ENCODE data around the gene RGL1. TPM values are rescaled to one million over a fixed set of nuclear protein-coding genes. Genes with fewer than 3 reads are reported as not detected.

RGL1 gene
- total and polyA plus RNA-seq, 3 donors from 2014 or later, result 34.3 to 58.2 (median 41.5) TPM

DNA sequence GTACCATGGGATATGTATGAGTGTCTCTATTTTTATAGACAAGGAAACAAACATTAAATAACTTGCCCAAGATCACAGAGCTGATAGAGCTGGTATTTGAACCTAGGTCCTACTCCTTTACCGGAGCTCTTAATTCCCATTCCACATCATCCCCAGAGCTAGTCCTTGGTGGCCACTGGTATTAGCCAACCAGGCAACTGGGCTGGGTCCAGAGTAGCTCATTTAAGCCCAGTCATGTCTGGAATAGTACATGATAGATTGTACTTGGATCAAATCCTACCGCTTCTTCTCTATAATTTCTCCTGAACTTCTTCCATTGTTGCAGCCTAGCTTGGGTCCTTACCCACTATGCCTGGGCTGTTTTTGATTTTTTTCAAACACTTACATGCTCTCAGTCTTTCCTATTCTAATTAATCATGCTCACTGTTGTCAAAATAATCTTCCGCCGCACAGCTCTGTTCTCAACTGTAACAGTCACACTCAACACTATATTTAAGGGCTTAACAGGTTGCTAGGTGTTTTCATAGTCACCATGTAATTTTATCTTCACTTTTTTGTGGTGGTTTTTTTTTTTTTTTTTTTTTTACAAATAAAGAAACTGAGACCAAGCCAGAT, 152.4 kb downstream of the RGL1 start:
- Histone ChIP-seq H3K36me3 (ENCODE audit: low read depth, missing control alignments) (no peaks in the 10 kb centered on the region), H3K27ac (peak overlapping the region in 1 of 2 donors; percentile 83), H3K4me3 (no peak overlapping the region), H3K9me3 (no peaks in the 10 kb centered on the region), H3K4me1 (peaks cover 15% of the 10 kb centered on the region), H3K27me3 (no peaks in the 10 kb centered on the region)
- DNase-seq, result no peak
- no peak for TF ChIP-seq POLR2A (IDR thresholded peaks at IDR 0.05)
- TF ChIP-seq, protein P1, sequence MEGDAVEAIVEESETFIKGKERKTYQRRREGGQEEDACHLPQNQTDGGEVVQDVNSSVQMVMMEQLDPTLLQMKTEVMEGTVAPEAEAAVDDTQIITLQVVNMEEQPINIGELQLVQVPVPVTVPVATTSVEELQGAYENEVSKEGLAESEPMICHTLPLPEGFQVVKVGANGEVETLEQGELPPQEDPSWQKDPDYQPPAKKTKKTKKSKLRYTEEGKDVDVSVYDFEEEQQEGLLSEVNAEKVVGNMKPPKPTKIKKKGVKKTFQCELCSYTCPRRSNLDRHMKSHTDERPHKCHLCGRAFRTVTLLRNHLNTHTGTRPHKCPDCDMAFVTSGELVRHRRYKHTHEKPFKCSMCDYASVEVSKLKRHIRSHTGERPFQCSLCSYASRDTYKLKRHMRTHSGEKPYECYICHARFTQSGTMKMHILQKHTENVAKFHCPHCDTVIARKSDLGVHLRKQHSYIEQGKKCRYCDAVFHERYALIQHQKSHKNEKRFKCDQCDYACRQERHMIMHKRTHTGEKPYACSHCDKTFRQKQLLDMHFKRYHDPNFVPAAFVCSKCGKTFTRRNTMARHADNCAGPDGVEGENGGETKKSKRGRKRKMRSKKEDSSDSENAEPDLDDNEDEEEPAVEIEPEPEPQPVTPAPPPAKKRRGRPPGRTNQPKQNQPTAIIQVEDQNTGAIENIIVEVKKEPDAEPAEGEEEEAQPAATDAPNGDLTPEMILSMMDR (IDR thresholded peaks at IDR 0.05), result no peak
- 95 to 97% methylated on average over 4 of the region's 4 CpGs for WGBS, 2 donors
- intact Hi-C loops (cut with DNase I; ENCODE audit: low total_unique reads), result no loop called here

DNA sequence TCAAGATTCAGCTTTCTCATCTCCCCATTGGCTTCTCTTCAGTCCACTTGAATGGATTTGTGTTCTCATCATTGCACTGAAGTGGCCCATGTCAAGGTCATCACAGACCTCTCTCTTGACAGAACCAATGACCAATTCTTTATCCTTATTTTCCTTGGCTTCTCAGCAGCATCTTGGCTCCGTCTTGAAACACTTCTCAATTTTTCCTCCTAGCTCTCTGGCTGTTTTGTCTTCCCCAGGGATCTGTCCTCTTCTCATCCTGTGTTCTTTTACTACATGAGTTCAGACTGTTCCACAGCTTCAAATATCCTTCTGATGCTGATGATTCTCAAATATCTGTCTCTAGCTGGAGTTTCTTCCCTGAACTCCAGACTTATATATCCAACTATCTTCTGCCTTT, 154.0 kb downstream of the RGL1 start:
- H3K9me3 ChIP-seq, result no peaks in the 10 kb centered on the region
- 48 to 62% methylated on average over 1 of the region's 1 CpG for WGBS, 2 donors
- no peaks in the 10 kb centered on the region for H3K36me3 ChIP-seq (ENCODE audit: low read depth, missing control alignments)
- DNase-seq, result peak; percentile 46
- H3K27ac ChIP-seq, result peak overlapping the region; percentile 26 to 83
- no peaks in the 10 kb centered on the region for H3K27me3 ChIP-seq
- TF ChIP-seq, protein P1 (IDR thresholded peaks at IDR 0.05), result no peak
- TF ChIP-seq POLR2A (IDR thresholded peaks at IDR 0.05), result no peak
- intact Hi-C loops (cut with DNase I; ENCODE audit: low total_unique reads), result no loop called here
- H3K4me1 ChIP-seq, result peaks cover 4% of the 10 kb centered on the region
- H3K4me3 ChIP-seq, result no peak overlapping the region

GRCh38 chr1:183961132-183961531, 156.2 kb downstream of the RGL1 start:
- no peak overlapping the region for H3K4me3 ChIP-seq
- no peaks in the 10 kb centered on the region for H3K36me3 ChIP-seq (ENCODE audit: low read depth, missing control alignments)
- intact Hi-C loops (cut with DNase I; ENCODE audit: low total_unique reads), result no loop called here
- H3K27me3 ChIP-seq, result no peaks in the 10 kb centered on the region
- DNase-seq, result no peak
- H3K27ac ChIP-seq, result peak overlapping the region in 1 of 2 donors; percentile 83
- WGBS, 2 donors, result 94 to 96% methylated on average over 5 of the region's 5 CpGs
- TF ChIP-seq, protein P1 (IDR thresholded peaks at IDR 0.05), result no peak
- TF ChIP-seq POLR2A (IDR thresholded peaks at IDR 0.05), result no peak
- H3K4me1 ChIP-seq, result peaks cover 4% of the 10 kb centered on the region
- no peaks in the 10 kb centered on the region for H3K9me3 ChIP-seq

GRCh38 chr1:183962903-183963302, 158.0 kb downstream of the RGL1 start:
- peaks cover 4% of the 10 kb centered on the region for H3K4me1 ChIP-seq
- TF ChIP-seq, protein P1 (IDR thresholded peaks at IDR 0.05), result no peak
- TF ChIP-seq POLR2A (IDR thresholded peaks at IDR 0.05), result no peak
- H3K27ac ChIP-seq, result no peak overlapping the region
- H3K9me3 ChIP-seq, result no peaks in the 10 kb centered on the region
- WGBS, 2 donors, result 91 to 95% methylated on average over 3 of the region's 3 CpGs
- H3K36me3 ChIP-seq (ENCODE audit: low read depth, missing control alignments), result no peaks in the 10 kb centered on the region
- intact Hi-C loops (cut with DNase I; ENCODE audit: low total_unique reads), result no loop called here
- H3K27me3 ChIP-seq, result no peaks in the 10 kb centered on the region
- no peak overlapping the region for H3K4me3 ChIP-seq
- no peak for DNase-seq

DNA sequence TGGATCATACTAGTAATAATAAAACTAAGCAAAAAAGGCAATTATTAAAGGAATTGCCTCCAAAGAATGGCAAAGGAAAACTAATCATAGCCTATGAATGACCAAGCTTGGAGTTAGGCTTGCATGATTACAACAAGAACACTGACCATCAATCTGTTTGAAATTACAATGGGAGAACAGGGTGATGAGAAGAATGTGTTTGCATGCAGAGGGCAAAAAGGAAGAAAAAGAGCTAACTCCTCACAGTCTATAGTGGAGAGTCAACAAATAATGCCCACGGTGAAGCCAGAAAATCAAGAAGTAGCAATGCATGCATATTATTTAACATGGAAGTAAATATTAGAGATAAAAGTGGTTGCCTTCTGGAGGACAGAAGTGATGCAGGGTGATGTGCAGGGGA, 160.8 kb downstream of the RGL1 start:
- Histone ChIP-seq H3K9me3 (no peaks in the 10 kb centered on the region), H3K27me3 (no peaks in the 10 kb centered on the region), H3K4me3 (no peak overlapping the region), H3K27ac (no peak overlapping the region), H3K4me1 (no peaks in the 10 kb centered on the region), H3K36me3 (ENCODE audit: low read depth, missing control alignments) (no peaks in the 10 kb centered on the region)
- 87 to 97% methylated on average over 1 of the region's 1 CpG for WGBS, 2 donors
- intact Hi-C loops (cut with DNase I; ENCODE audit: low total_unique reads), result no loop called here
- no peak for DNase-seq
- TF ChIP-seq, protein P1 (IDR thresholded peaks at IDR 0.05), result no peak
- TF ChIP-seq POLR2A (IDR thresholded peaks at IDR 0.05), result no peak
